Body of pancreas (tissue), 4 donors: ENCODE data around the gene NCBP2L. TPM values are rescaled to one million over a fixed set of nuclear protein-coding genes. Genes with fewer than 3 reads are reported as not detected.

ENCODE experiments used
- ATAC-seq: fragments of 150-250 bp; one replicate; pipeline ENCODE4 v1.9.1; 2016
- DNase-seq, 4 donors: peaks; one replicate each; pipeline ENCODE4 v3.0.0-alpha.2; 2019
- H3K27ac ChIP-seq, 4 donors: fragments of 200-600 bp; sonication (generic); 1 replicate in 3 of 4; 2 replicates in 1 of 4; pipeline versions ENCODE4 v1.5.1 to v1.6.1; 2016 to 2019; ENCODE audit warnings: mild to moderate bottlenecking in 1 of 4, mixed read lengths in 1 of 4, moderate library complexity in 1 of 4
- H3K27me3 ChIP-seq, 2 donors: fragments of 200-600 bp; sonication (generic); one replicate each; pipeline ENCODE4 v1.6.0; 2016; ENCODE audit warnings: mild to moderate bottlenecking in 1 of 2
- H3K36me3 ChIP-seq, 2 donors: fragments of 200-600 bp; sonication (generic); replicated peaks in 1 of 2; 2 replicates each; pipeline ENCODE4 v1.5.1; 2016; ENCODE audit warnings: low read depth in 2 of 2; ENCODE audit not compliant: insufficient read depth in 1 of 2
- H3K4me1 ChIP-seq: fragments of 200-600 bp; sonication (generic); one replicate; pipeline ENCODE4 v1.6.0; 2016
- H3K4me3 ChIP-seq, 2 donors: fragments of 200-600 bp; sonication (generic); 1 replicate in 1 of 2; 2 replicates in 1 of 2; pipeline ENCODE4 v1.5.1; 2016 to 2019
- H3K9me3 ChIP-seq, 3 donors: fragments of 200-600 bp; sonication (generic); 1 replicate in 2 of 3; 2 replicates in 1 of 3; pipeline ENCODE4 v1.5.1; 2016
- CTCF ChIP-seq, 7 experiments: fragments of 450-650 bp in 4 of 7; fragments of 200-600 bp in 3 of 7; sonication (generic) in 3 of 7; IDR thresholded peaks; one replicate each; pipeline ENCODE4 v1.5.1; 2016 to 2019; ENCODE audit warnings: antibody characterized with exemption in 7 of 7
- POLR2A ChIP-seq, 3 donors: fragments of 450-650 bp; IDR thresholded peaks; one replicate each; pipeline ENCODE4 v1.6.1; 2016; ENCODE audit warnings: antibody characterized with exemption in 3 of 3, mild to moderate bottlenecking in 2 of 3
- WGBS, 2 donors: methylation state at CpG; one replicate each; pipeline ENCODE4 v1.1.5; 2017; 5-methylcytosine and 5-hydroxymethylcytosine counted together
- intact Hi-C: fragments of 100-400 bp; cut with DNase I; formaldehyde crosslinking; loops from one replicate; pipeline ENCODE4 v1.15.1; 2023
- total RNA-seq, 2 donors: library from RNA; depleted of rRNA; stranded (reverse); fragments of >200 nt; gene quantifications; one replicate each; pipeline ENCODE4 v1.1.0, GENCODE V29; 2016

NCBP2L gene
- total RNA-seq, 2 donors from 2014 or later: not detected

GRCh38 chrX:107773206-107773605 lies 4.3 kb upstream of the NCBP2L start:
- no peak for ATAC-seq
- Histone ChIP-seq H3K27ac (peak overlapping the region in 1 of 4 donors; percentile 89), H3K36me3 (no peaks in the 10 kb centered on the region), H3K4me3 (no peak overlapping the region), H3K4me1 (peaks cover 37% of the 10 kb centered on the region), H3K9me3 (no peaks in the 10 kb centered on the region), H3K27me3 (no peaks in the 10 kb centered on the region)
- 39 to 57% methylated on average over 8 of the region's 8 CpGs for WGBS, 2 donors
- intact Hi-C loops: loop anchor here (10.0 kb wide), 1 partner anchor 98 kb away; no protein-coding TSS in a partner anchor
- TF ChIP-seq CTCF (IDR thresholded peaks at IDR 0.05): no peak
- TF ChIP-seq POLR2A (IDR thresholded peaks at IDR 0.05): no peak
- DNase-seq: peak; percentile 26 to 51 (median 40)

GRCh38 chrX:107773906-107774435 lies 3.6 kb upstream of the NCBP2L start:
- ATAC-seq: no peak

GRCh38 chrX:107775000-107775733 lies 2.4 kb upstream of the NCBP2L start:
- no peaks in the 10 kb centered on the region for H3K9me3 ChIP-seq
- no peak for TF ChIP-seq POLR2A (IDR thresholded peaks at IDR 0.05)
- TF ChIP-seq CTCF (IDR thresholded peaks at IDR 0.05): no peak
- ATAC-seq: peak; percentile 6
- intact Hi-C loops: loop anchor here (10.0 kb wide), 1 partner anchor 100 kb away; no protein-coding TSS in a partner anchor
- H3K4me1 ChIP-seq: peaks cover 29% of the 10 kb centered on the region
- DNase-seq: peak in 2 of 4 donors; percentile 2 to 18
- peak overlapping the region; percentile 84 to 89 (median 86) for H3K27ac ChIP-seq
- H3K27me3 ChIP-seq: no peaks in the 10 kb centered on the region
- WGBS, 2 donors: 3 to 4% methylated on average over 7 to 36 of the region's 40 CpGs
- H3K4me3 ChIP-seq: peak overlapping the region; percentile 33 to 50
- H3K36me3 ChIP-seq: no peaks in the 10 kb centered on the region

More at GRCh38 chrX:107773906-107774435, 3.6 kb upstream of the NCBP2L start:
- no peaks in the 10 kb centered on the region for H3K9me3 ChIP-seq
- peaks cover 30% of the 10 kb centered on the region for H3K4me1 ChIP-seq
- WGBS, 2 donors: 33 to 40% methylated on average over 7 to 9 of the region's 9 CpGs
- TF ChIP-seq CTCF (IDR thresholded peaks at IDR 0.05): no peak
- peak in 2 of 3 donors; percentile 12 to 31 for TF ChIP-seq POLR2A (IDR thresholded peaks at IDR 0.05)
- peak overlapping the region; percentile 2 to 50 for H3K4me3 ChIP-seq
- intact Hi-C loops: loop anchor here (10.0 kb wide), 1 partner anchor 99 kb away; no protein-coding TSS in a partner anchor
- no peaks in the 10 kb centered on the region for H3K27me3 ChIP-seq
- peak in 3 of 4 donors; percentile 21 to 33 (median 23) for DNase-seq
- peak overlapping the region; percentile 41 to 89 (median 63) for H3K27ac ChIP-seq
- no peaks in the 10 kb centered on the region for H3K36me3 ChIP-seq

GRCh38 chrX:107775734-107776511 lies 1.6 kb upstream of the NCBP2L start, which contains the start of gene TSC22D3:
TSS of gene TSC22D3 (minus strand) at chrX:107775787. CDS start at chrX:107775419, 368 bp downstream.
- TF ChIP-seq POLR2A (IDR thresholded peaks at IDR 0.05): peak; percentile 48 to 69 (median 69)
- TF ChIP-seq CTCF (IDR thresholded peaks at IDR 0.05): peak in 4 of 7 experiments; percentile 35 to 40 (median 38)
- peak; percentile 93 for ATAC-seq
- Histone ChIP-seq H3K4me1 (peaks cover 29% of the 10 kb centered on the region), H3K36me3 (no peaks in the 10 kb centered on the region), H3K27ac (peak within 1 kb of the TSS; percentile 84 to 89 (median 86)), H3K4me3 (peak within 1 kb of the TSS; percentile 33 to 50), H3K9me3 (no peaks in the 10 kb centered on the region), H3K27me3 (no peaks in the 10 kb centered on the region)
- WGBS, 2 donors: 0% methylated on average over 28 of the region's 59 CpGs; no CpG with 5 or more reads in 1 of the 2 donors
- intact Hi-C loops: loop anchor here (10.0 kb wide), 1 partner anchor 101 kb away; no protein-coding TSS in a partner anchor
- peak; percentile 84 to 90 (median 88) for DNase-seq
